KMS-11 (cell line): Measurements from ENCODE around the gene CDK5RAP2.

ENCODE experiments used
- H2AFZ ChIP-seq: fragments of 200-600 bp; sonication (generic); 2 replicates; pipeline ENCODE4 v1.6.1; 2016; ENCODE audit warnings: antibody characterized with exemption, mixed run types, low read depth
- H3K27ac ChIP-seq: fragments of 200-600 bp; sonication (generic); 2 replicates; pipeline ENCODE4 v1.6.1; 2016; ENCODE audit warnings: mild to moderate bottlenecking, mixed run types
- H3K27me3 ChIP-seq: fragments of 200-600 bp; sonication (generic); 2 replicates; pipeline ENCODE4 v1.6.1; 2017; ENCODE audit warnings: mild to moderate bottlenecking, low read depth, mixed run types, moderate library complexity; ENCODE audit not compliant: insufficient read depth
- H3K36me3 ChIP-seq: fragments of 200-600 bp; sonication (generic); 2 replicates; pipeline ENCODE4 v1.6.1; 2017; ENCODE audit warnings: mild to moderate bottlenecking, mixed run types; ENCODE audit not compliant: insufficient read depth
- H3K4me1 ChIP-seq: fragments of 200-600 bp; sonication (generic); 2 replicates; pipeline ENCODE4 v1.6.1; 2016; ENCODE audit warnings: mild to moderate bottlenecking, low read depth, mixed run types; ENCODE audit not compliant: poor library complexity, severe bottlenecking
- H3K4me2 ChIP-seq: fragments of 200-600 bp; sonication (generic); 2 replicates; pipeline ENCODE4 v1.7.0; 2016; ENCODE audit warnings: mild to moderate bottlenecking, mixed run types
- H3K4me3 ChIP-seq: fragments of 200-600 bp; sonication (generic); IDR thresholded peaks from 2 replicates; pipeline ENCODE4 v1.6.1; 2017; ENCODE audit warnings: low read depth, low read length, mixed read lengths; ENCODE audit not compliant: insufficient read depth
- H3K79me2 ChIP-seq: fragments of 200-600 bp; sonication (generic); 2 replicates; pipeline ENCODE4 v1.6.1; 2016; ENCODE audit warnings: low read depth, mixed run types; ENCODE audit not compliant: insufficient read depth
- H3K9ac ChIP-seq: fragments of 200-600 bp; sonication (generic); 2 replicates; pipeline ENCODE4 v1.6.1; 2016; ENCODE audit warnings: mild to moderate bottlenecking, mixed run types
- H4K20me1 ChIP-seq: fragments of 200-600 bp; sonication (generic); 2 replicates; pipeline ENCODE4 v1.6.1; 2016; ENCODE audit warnings: mild to moderate bottlenecking, mixed run types; ENCODE audit not compliant: insufficient read depth
- CTCF ChIP-seq: fragments of 200-600 bp; sonication (generic); conservative IDR thresholded peaks from 2 replicates; pipeline ENCODE4 v1.6.1; 2017; ENCODE audit warnings: low read depth, mild to moderate bottlenecking, antibody characterized with exemption, low read length, moderate library complexity, mixed read lengths

The CDK5RAP2 gene

GRCh38 chr9:120361551-120361950 is 218.4 kb downstream of the CDK5RAP2 start:
- H2AFZ ChIP-seq = no peak overlapping the region
- no peak for TF ChIP-seq CTCF
- no peak overlapping the region for H3K9ac ChIP-seq
- H3K27me3 ChIP-seq = no peaks in the 10 kb centered on the region
- no peaks in the 10 kb centered on the region for H4K20me1 ChIP-seq
- H3K79me2 ChIP-seq = no peaks in the 10 kb centered on the region
- no peak overlapping the region for H3K4me3 ChIP-seq
- no peak overlapping the region for H3K27ac ChIP-seq
- H3K4me2 ChIP-seq = no peak overlapping the region
- H3K4me1 ChIP-seq = no peaks in the 10 kb centered on the region
- H3K36me3 ChIP-seq = no peaks in the 10 kb centered on the region

- H3K4me1 ChIP-seq = no peaks in the 10 kb centered on the region
- no peak overlapping the region for H2AFZ ChIP-seq
- H3K36me3 ChIP-seq = no peaks in the 10 kb centered on the region
- no peak overlapping the region for H3K4me2 ChIP-seq
- no peak for TF ChIP-seq CTCF
- no peaks in the 10 kb centered on the region for H3K27me3 ChIP-seq
- no peaks in the 10 kb centered on the region for H4K20me1 ChIP-seq
- H3K79me2 ChIP-seq = no peaks in the 10 kb centered on the region
- H3K4me3 ChIP-seq = no peak overlapping the region
- H3K27ac ChIP-seq = no peak overlapping the region
- no peak overlapping the region for H3K9ac ChIP-seq
Measured at GRCh38 chr9:120360510-120360909, 219.5 kb downstream of the CDK5RAP2 start.

GRCh38 chr9:120360046-120360445 is 219.9 kb downstream of the CDK5RAP2 start:
- Histone ChIP-seq H3K27me3 (no peaks in the 10 kb centered on the region), H3K9ac (no peak overlapping the region), H3K4me2 (no peak overlapping the region), H3K36me3 (no peaks in the 10 kb centered on the region), H3K27ac (no peak overlapping the region), H3K4me1 (no peaks in the 10 kb centered on the region), H4K20me1 (no peaks in the 10 kb centered on the region), H2AFZ (no peak overlapping the region), H3K4me3 (no peak overlapping the region), H3K79me2 (no peaks in the 10 kb centered on the region)
- TF ChIP-seq CTCF = no peak

DNA sequence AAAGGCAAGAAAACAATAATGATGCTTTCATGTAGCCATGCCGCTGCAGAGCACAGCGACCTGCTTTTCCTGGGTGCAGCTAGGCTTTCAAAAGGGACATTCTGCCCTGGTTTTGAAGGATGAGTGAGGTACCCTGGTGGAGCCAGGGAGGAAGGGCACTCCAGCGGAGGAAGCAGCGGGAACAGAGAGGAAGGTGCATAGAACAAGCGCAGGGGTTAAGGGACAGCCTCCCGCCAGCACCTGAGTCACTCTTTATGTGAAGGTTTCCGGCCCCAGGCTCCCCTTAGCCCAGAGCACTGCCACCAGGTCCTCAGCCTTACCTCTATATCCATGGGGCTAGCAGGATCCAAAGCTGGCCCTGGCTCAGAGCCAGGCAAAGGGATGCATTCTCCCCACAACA is 221.1 kb downstream of the CDK5RAP2 start:
- no peaks in the 10 kb centered on the region for H3K36me3 ChIP-seq
- TF ChIP-seq CTCF = no peak
- no peaks in the 10 kb centered on the region for H3K4me1 ChIP-seq
- H3K4me2 ChIP-seq = no peak overlapping the region
- H3K4me3 ChIP-seq = no peak overlapping the region
- no peaks in the 10 kb centered on the region for H4K20me1 ChIP-seq
- H3K79me2 ChIP-seq = no peaks in the 10 kb centered on the region
- no peaks in the 10 kb centered on the region for H3K27me3 ChIP-seq
- H3K9ac ChIP-seq = no peak overlapping the region
- H3K27ac ChIP-seq = no peak overlapping the region
- no peak overlapping the region for H2AFZ ChIP-seq

GRCh38 chr9:120353506-120353905 is 226.5 kb downstream of the CDK5RAP2 start:
- Histone ChIP-seq H3K4me3 (no peak overlapping the region), H3K36me3 (no peaks in the 10 kb centered on the region), H3K4me1 (no peaks in the 10 kb centered on the region), H3K4me2 (no peak overlapping the region), H2AFZ (no peak overlapping the region), H4K20me1 (no peaks in the 10 kb centered on the region), H3K79me2 (no peaks in the 10 kb centered on the region), H3K9ac (no peak overlapping the region), H3K27ac (no peak overlapping the region), H3K27me3 (no peaks in the 10 kb centered on the region)
- TF ChIP-seq CTCF = no peak
